GM21515 (cell line): ENCODE measurements around the gene RIMBP3B.
"Not testable (repeated sequence)": the region's sequence is repeated elsewhere in the genome, so short reads cannot be mapped to it uniquely, and the experiment has no call there.

ENCODE experiments used
- ATAC-seq: cut with Tn5 transposase; IDR thresholded peaks from one replicate; pipeline ENCODE4 v1.9.1; 2021; ENCODE audit not compliant: unreplicated experiment

Gene RIMBP3B

GRCh38 chr22:21407792-21408191 lies 24.2 kb downstream of the RIMBP3B start:
- ATAC-seq, result not testable (repeated sequence)

- ATAC-seq, result not testable (repeated sequence)
These were observed 32.8 kb downstream of the RIMBP3B start for GRCh38 chr22:21416375-21416774.

- ATAC-seq, result peak; percentile 67
These were observed 33.7 kb downstream of the RIMBP3B start, which contains the start of gene HIC2 for GRCh38 chr22:21417227-21417746. TSS of gene HIC2 (plus strand) at chr22:21417371. CDS start at chr22:21442832, 25,461 bp downstream.

- ATAC-seq, result not testable (repeated sequence)
These were observed 34.3 kb downstream of the RIMBP3B start for GRCh38 chr22:21417853-21418252.

- ATAC-seq, result not testable (repeated sequence)
These were observed 35.6 kb downstream of the RIMBP3B start for GRCh38 chr22:21418974-21419638.

- ATAC-seq, result not testable (repeated sequence)
These were observed 36.7 kb downstream of the RIMBP3B start for GRCh38 chr22:21420180-21420763.

- ATAC-seq, result not testable (repeated sequence)
These were observed 40.6 kb downstream of the RIMBP3B start for GRCh38 chr22:21424084-21424709.

GRCh38 chr22:21434378-21435233 lies 51.1 kb downstream of the RIMBP3B start:
- not testable (repeated sequence) for ATAC-seq

- not testable (repeated sequence) for ATAC-seq
These were observed 52.7 kb downstream of the RIMBP3B start for GRCh38 chr22:21435998-21436810.

- not testable (repeated sequence) for ATAC-seq
These were observed 54.5 kb downstream of the RIMBP3B start for GRCh38 chr22:21438013-21438412.
